Jurkat, Clone E6-1 (cell line): Measurements from ENCODE around the gene SYDE2.
A peak's percentile ranks its signal among the peaks of the same experiment; 100 is the strongest.
"Not testable (repeated sequence)": the region's sequence is repeated elsewhere in the genome, so short reads cannot be mapped to it uniquely, and the experiment has no call there.

ENCODE experiments used
- DNase-seq: peaks from one replicate; pipeline ENCODE4 v3.0.0-alpha.2; 2011; ENCODE audit warnings: low read depth, low spot score
- H3K4me3 ChIP-seq: 2 replicates; pipeline ENCODE4 v1.5.1; 2011; ENCODE audit warnings: mild to moderate bottlenecking, low read length, control low read depth, moderate library complexity

The SYDE2 gene

GRCh38 chr1:85180869-85181268, 19.9 kb downstream of the SYDE2 start:
- DNase-seq: no peak
- H3K4me3 ChIP-seq: no peak overlapping the region

GRCh38 chr1:85179522-85179921, 21.3 kb downstream of the SYDE2 start:
- peak; percentile 74 for DNase-seq

DNA sequence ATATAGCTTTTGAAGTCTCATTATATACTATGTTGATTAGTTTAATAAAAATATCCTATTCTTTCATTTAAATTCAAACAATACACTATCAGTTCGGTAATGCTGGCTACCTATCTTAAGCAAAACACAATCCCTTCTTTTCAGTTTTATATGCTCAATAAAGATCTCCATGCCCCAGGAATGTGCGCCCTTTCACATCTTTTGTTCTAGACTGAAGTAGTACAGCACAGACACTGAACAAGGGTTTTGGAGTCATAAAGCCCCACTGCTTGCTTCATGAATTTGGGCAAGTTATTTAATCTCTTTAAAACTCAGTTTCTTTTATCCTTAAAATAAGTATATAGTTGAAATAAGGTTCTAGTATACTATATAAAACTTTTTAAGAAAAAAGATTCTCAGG, 22.4 kb downstream of the SYDE2 start:
- DNase-seq: no peak
- no peak overlapping the region for H3K4me3 ChIP-seq

More at GRCh38 chr1:85179522-85179921, 21.3 kb downstream of the SYDE2 start:
- H3K4me3 ChIP-seq: no peak overlapping the region

GRCh38 chr1:85174503-85174902, 26.3 kb downstream of the SYDE2 start:
- DNase-seq: no peak
- H3K4me3 ChIP-seq: no peak overlapping the region

DNA sequence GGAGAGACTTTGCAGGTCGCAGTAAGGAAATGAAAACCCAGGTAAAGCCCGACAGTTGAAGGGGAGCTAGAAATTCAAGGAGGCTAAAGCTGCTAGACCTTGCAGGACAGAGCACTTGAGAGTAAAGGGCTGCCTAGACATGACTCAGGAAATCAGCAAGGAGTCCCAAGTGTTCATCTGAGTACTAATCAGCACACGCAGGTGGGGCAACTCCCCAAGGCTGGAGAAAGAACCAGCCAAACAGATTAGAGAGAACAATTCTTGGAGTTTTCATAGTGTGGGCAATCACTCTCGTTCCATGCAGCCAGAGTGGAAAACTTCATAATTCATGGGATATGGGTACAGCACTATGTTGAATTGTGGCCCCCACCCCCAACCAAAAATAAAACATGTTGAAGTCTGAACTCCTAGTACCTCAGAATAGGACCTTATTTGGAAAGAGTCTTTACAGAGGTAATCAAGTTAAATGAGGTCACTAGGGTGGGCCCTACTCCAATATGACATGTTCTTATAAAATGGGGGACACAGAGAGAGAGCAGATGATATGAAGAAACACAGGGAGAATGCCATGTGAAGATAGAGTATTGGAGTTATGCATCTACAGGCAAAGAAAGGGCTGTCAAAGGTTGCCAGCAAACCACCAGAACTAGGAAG, 28.0 kb downstream of the SYDE2 start:
- H3K4me3 ChIP-seq: no peak overlapping the region
- DNase-seq: no peak

DNA sequence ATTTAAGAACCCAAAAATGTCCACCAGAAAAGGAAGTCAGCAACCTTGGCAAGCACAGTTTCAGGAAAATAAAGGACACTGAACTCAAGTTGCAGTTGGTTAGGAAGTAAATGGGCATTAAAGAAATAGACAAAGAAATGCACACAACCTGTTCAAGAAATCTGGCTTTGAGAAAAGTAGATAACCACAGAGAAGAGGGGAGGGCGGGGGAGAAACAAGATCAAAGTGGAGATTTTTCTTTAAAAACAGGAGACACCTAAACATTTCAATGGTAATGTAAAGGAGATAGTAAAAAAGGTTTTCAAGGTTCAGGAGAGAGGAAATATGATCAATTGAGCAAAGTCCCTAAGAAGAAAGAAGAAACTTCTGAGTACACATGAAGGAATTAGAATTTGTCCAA, 29.1 kb downstream of the SYDE2 start:
- peak; percentile 14 for DNase-seq
- no peak overlapping the region for H3K4me3 ChIP-seq

- H3K4me3 ChIP-seq: no peak overlapping the region
Measured at GRCh38 chr1:85168884-85169283, 31.9 kb downstream of the SYDE2 start.

GRCh38 chr1:85166351-85166750, 34.5 kb downstream of the SYDE2 start:
- no peak for DNase-seq
- H3K4me3 ChIP-seq: no peak overlapping the region

More at GRCh38 chr1:85168884-85169283, 31.9 kb downstream of the SYDE2 start:
- no peak for DNase-seq

GRCh38 chr1:85158910-85159309, 41.9 kb downstream of the SYDE2 start:
- no peak overlapping the region for H3K4me3 ChIP-seq

DNA sequence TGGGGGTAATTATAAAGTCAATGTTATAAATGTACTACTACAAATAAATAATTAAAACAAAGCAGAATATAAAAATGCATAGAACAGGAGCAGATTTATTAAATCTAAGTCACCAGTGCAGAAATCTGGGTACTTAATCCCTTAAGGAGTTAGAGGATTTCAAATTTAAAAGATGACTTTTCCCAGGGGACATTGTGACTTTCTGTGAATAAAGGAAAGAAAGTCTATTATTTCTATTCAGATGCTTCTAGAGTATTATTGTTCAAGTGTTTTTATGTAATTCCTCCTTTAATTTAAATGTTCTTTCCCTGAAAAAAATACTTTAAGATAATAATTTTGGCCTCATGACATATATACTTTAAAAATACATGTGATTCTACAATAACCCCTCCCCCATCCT, 43.4 kb downstream of the SYDE2 start:
- no peak overlapping the region for H3K4me3 ChIP-seq

More at GRCh38 chr1:85158910-85159309, 41.9 kb downstream of the SYDE2 start:
- DNase-seq: no peak

DNA sequence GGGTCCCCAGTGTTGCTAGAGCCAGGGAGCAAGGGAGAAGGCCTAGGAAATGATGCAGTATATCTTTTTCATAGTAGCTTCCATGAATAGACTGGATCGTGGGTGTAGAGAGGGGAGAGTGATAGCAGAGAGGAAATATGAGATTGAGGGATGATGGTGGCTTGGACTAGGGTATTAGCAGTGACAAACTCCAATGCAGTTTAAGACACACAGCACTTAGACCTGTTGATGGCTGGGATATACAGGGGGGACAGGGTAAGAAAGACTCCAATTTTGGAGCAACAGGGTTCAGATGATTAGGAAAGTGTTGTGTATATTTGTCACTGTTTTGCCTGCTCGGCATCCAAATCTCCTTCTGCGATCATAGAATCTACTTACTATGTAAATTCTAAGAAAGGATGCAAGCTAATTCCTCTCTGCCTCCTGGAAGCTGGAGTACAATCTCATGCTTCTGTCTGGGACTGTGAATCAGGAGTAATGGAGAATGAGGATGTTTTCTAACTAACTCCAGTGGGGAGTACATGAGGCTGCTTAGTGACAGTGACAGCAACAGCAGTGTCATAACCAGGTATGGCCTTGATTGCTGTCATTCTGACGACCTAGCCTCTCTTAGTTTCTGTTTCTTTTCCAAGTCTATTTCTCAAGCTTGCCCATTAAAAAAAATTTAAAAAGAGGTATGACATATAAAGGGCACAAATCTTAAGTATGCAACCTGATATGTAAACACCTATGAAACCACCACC, 47.5 kb downstream of the SYDE2 start:
- no peak overlapping the region for H3K4me3 ChIP-seq
- no peak for DNase-seq

More for the DNA sequence above, 43.4 kb downstream of the SYDE2 start:
- DNase-seq: no peak

GRCh38 chr1:85151446-85151845, 49.4 kb downstream of the SYDE2 start:
- H3K4me3 ChIP-seq: no peak overlapping the region
- DNase-seq: no peak

- DNase-seq: no peak
- no peak overlapping the region for H3K4me3 ChIP-seq
Measured at GRCh38 chr1:85149805-85150204, 51.0 kb downstream of the SYDE2 start.

GRCh38 chr1:85148524-85149250, 52.1 kb downstream of the SYDE2 start:
- no peak for DNase-seq
- no peak overlapping the region for H3K4me3 ChIP-seq

DNA sequence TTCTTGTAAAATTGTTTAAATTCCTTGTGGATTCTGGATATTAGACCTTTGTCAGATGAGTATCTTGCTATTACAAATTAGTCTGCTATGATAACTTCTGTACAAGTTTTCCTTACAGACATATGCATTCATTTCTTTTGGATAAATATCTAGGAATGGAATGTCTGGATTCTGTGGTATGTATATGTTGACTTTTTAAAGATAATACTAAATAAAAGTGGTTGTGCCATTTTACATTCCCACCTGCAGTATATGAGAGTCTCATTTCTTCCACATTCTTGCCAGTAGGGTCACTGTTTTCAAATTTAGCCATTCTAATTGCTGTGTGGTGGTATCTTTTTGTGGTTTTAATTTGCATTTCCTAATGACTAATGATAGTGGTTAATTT, 53.9 kb downstream of the SYDE2 start:
- no peak for DNase-seq
- H3K4me3 ChIP-seq: no peak overlapping the region

DNA sequence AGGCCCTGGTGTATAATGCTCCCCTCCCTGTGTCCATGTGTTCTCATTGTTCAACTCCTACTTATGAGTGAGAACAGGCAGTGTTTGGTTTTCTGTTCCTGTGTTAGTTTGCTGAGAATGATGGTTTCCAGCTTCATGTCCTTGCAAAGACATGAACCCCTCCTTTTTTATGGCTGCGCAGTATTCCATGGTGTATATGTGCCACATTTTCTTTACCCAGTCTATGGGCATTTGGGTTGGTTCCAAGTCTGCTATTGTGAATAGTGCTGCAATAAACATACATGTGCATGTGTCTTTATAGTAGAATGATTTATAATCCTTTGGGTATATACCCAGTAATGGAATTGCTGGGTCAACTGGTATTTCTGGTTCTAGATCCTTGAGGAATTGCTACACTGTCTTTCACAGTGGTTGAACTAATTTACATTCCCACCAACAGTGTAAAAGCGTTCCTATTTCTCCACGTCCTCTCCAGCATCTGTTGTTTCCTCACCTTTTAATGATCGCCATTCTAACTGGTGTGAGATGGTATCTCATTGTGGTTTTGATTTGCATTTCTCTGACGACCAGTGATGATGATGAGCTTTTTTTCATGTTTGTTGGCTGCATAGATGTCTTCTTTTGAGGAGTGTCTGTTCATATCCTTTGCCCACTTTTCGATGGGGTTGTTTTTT, 54.4 kb downstream of the SYDE2 start:
- not testable (repeated sequence) for H3K4me3 ChIP-seq, DNase-seq

GRCh38 chr1:85144351-85144750, 56.5 kb downstream of the SYDE2 start:
- DNase-seq: no peak
- H3K4me3 ChIP-seq: no peak overlapping the region

DNA sequence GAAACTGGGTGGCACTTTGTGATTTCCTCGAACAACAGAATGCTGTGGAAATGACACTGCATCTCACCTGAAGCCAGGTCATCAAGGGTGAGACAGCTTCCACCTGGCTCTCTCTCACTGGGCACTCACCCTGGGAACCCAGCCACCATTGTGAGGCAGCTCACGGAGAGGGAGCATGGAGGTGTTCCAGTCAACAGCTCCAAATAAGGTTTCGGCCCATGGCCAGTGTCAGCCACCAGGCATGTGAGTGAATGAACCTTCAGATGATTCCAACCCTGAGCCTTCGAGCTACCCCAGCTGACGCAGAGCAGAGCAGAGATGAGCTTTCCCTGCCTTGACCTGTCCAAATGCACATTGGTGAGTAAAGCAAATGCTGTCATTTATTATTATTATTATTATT, 58.1 kb downstream of the SYDE2 start:
- DNase-seq: no peak
- H3K4me3 ChIP-seq: no peak overlapping the region

GRCh38 chr1:85138439-85138838, 62.4 kb downstream of the SYDE2 start:
- DNase-seq, H3K4me3 ChIP-seq: not testable (repeated sequence)

DNA sequence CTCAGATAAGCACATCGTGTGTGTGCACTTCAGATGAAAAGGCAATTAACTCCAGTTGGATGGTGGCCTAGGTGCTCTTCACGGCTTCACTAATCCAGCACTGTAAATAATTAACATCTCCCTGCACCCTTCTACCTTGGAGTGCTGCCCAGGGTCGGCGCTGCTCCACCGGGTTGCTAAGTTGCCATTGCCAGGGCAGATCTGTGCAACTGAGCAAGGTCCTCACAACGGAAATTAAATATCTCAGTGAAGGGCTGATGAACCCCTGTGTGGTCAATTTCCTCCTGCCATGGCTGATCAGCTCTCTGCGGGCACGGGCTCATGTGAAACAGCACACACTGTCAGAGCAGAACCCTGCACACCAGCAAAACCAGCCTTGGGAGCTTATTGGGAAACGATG, 63.2 kb downstream of the SYDE2 start:
- no peak for DNase-seq
- no peak overlapping the region for H3K4me3 ChIP-seq
